ENCODE data around the gene C1QTNF6. TPM values are rescaled to one million over a fixed set of nuclear protein-coding genes. Genes with fewer than 3 reads are reported as not detected.

Gene C1QTNF6
- total RNA-seq, 2 experiments from 2014 or later, result 6.1 to 6.2 TPM

DNA sequence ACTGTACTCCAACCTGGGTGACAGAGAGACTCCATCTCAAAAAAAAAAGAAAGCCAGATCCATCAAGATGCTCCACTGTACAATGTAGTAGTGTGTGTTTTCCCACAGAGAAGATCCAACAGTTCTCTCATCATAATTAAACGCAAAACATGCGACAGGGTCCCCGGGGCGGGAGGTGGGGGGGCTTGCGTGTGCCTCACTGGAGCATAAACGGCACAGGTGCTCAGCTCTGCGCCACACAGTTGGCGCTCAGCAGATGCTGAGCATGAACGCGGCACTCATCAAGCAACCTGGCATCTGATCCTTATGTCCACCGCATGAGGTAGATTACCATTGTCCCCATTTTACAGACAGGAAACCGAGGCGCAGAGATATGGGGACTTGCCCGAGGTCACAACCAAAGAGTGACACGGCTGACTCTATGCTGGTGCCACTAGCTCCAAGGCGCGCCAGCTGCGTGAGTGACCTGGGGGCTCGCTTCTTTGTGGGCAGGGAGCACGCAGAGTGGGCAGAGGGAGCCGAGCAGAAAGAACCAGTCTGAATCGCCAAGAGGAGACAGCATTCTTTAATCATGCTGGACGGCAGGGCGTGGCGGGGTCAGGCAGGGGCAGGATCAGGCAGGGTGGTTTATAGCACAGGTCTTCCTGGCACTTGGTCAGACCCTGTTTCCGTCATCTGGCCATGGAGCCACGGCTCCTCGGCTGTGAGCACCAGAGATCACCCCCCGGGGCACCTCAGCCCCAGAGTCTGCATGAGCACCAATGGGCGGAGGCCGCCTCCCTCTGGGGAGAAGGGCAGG, 8.2 kb downstream of the C1QTNF6 start:
- Mint-ChIP-seq H3K36me3 (ENCODE audit: low read depth) (peaks cover under 1% of the 10 kb centered on the region), H3K27ac (no peak overlapping the region), H3K9me3 (ENCODE audit: insufficient read depth) (no peaks in the 10 kb centered on the region), H3K4me3 (no peak overlapping the region), H3K27me3 (ENCODE audit: low read depth) (peaks cover 6% of the 10 kb centered on the region), H3K4me1 (ENCODE audit: low read depth) (peaks cover 52% of the 10 kb centered on the region)
- ATAC-seq (no peak), DNase-seq (no peak)
- POLR2A ChIA-PET, result no interaction called here
- CTCF ChIA-PET, result interaction anchor here (1.1 to 2.5 kb wide), 3 partner anchors 8 to 14 kb away, joined by 3 to 11 read pairs (median 4); no protein-coding TSS in a partner anchor

DNA sequence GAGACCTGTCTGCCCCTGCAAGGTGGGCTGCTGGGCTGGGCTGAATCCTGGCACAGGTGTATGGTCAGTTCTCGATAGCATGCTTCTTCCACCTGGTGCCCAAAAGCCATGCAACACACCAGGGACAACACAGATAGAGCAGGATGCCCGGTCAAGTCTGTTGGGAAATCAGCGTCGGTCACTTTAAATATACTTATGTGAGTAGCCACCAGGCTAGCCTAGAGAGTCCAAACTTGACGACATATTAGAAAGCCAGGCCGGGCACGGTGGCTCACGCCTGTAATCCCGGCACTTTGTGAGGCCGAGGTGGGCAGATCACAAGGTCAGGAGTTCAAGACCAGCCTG, 8.9 kb downstream of the C1QTNF6 start:
- peaks cover 6% of the 10 kb centered on the region for H3K27me3 Mint-ChIP-seq (ENCODE audit: low read depth)
- no peaks in the 10 kb centered on the region for H3K9me3 Mint-ChIP-seq (ENCODE audit: insufficient read depth)
- no peak overlapping the region for H3K4me3 Mint-ChIP-seq
- ATAC-seq (no peak), DNase-seq (no peak)
- CTCF ChIA-PET, result interaction anchor here (2.5 kb wide), 1 partner anchor 13 kb away, joined by 11 read pairs; no protein-coding TSS in a partner anchor
- peaks cover 7% of the 10 kb centered on the region for H3K36me3 Mint-ChIP-seq (ENCODE audit: low read depth)
- POLR2A ChIA-PET, result interaction anchor here (0.6 kb wide), 1 partner anchor 30 kb away, joined by 3 read pairs; the partner anchor contains the start of gene IL2RB
- peaks cover 45% of the 10 kb centered on the region for H3K4me1 Mint-ChIP-seq (ENCODE audit: low read depth)
- H3K27ac Mint-ChIP-seq, result no peak overlapping the region

DNA sequence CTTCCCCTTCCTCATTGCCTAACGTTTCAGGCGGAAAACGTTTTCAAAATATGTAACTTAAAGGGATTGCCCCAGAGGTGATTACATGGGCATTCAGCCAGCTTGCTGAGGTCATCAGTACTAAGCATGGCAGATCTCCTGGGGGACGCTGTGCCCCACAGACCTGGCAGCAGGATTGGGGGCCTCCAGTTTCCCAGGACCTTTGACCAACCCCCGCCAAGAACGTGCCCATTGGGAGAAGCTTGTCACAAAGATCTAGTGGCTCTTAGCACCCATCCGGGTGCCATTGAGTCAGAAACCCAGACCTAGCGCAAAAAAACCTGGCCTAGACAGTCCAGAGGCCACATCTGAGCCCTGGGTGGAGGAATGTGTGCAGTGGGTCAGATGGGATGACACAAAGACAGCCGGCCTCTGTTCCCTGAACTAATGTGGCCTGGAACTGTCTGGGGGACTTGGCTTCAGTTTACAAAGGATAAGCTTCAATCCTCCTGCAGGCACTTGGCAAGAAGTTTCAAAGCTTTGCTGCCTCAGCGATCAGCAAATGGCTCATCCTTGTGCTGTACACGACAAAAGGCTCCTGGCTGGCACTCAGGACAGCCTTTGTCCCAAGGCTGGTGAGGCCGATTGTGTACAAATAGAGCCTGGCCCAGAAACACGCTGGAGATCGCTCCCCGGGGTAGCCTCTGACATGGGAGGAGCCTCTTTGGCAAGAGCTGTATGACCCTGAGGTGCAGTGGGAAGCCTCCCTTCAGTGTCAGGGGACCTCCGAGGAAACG, 9.5 kb downstream of the C1QTNF6 start:
- ATAC-seq (no peak), DNase-seq (no peak)
- Mint-ChIP-seq H3K27ac (no peak overlapping the region), H3K9me3 (ENCODE audit: insufficient read depth) (no peaks in the 10 kb centered on the region), H3K4me3 (no peak overlapping the region), H3K4me1 (ENCODE audit: low read depth) (peaks cover 39% of the 10 kb centered on the region), H3K27me3 (ENCODE audit: low read depth) (peaks cover 6% of the 10 kb centered on the region), H3K36me3 (ENCODE audit: low read depth) (peaks cover 7% of the 10 kb centered on the region)
- CTCF ChIA-PET, result interaction anchor here (1.7 to 2.5 kb wide), 4 partner anchors 13 to 21 kb away, joined by 6 to 11 read pairs (median 8); no protein-coding TSS in a partner anchor
- POLR2A ChIA-PET, result interaction anchor here (0.6 kb wide), 1 partner anchor 29 kb away, joined by 3 read pairs; the partner anchor contains the start of gene IL2RB

- no peak overlapping the region for H3K27ac Mint-ChIP-seq
Measured at GRCh38 chr22:37177755-37178154, 10.3 kb downstream of the C1QTNF6 start.

DNA sequence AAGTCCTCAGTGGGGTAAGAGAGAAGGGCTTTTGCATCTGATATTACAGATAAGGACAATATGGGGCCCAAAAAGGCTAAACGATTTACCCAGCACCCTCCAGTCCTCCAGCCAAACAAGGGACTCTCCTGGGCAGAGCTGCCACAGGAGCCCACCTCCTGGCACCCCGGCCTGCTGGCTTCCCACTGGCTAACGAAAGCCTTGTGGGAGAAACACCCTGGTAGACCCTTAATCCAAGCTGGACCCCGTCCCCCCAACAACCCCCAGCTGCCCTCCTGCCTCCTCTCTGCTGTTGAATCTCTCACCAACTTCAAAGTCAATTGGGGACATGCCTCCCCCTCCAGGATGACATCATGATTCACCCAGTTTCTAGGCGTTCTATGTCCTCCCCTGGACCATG, 10.8 kb downstream of the C1QTNF6 start:
- peaks cover 6% of the 10 kb centered on the region for H3K27me3 Mint-ChIP-seq (ENCODE audit: low read depth)
- H3K4me1 Mint-ChIP-seq (ENCODE audit: low read depth), result peaks cover 33% of the 10 kb centered on the region
- ChIA-PET POLR2A (interaction anchor here (1.2 kb wide), 1 partner anchor 10 kb away, joined by 5 read pairs; no protein-coding TSS in a partner anchor), CTCF (interaction anchor here (1.2 to 2.5 kb wide), 5 partner anchors 10 to 22 kb away, joined by 3 to 9 read pairs (median 6); no protein-coding TSS in a partner anchor)
- H3K4me3 Mint-ChIP-seq, result no peak overlapping the region
- no peaks in the 10 kb centered on the region for H3K9me3 Mint-ChIP-seq (ENCODE audit: insufficient read depth)
- peaks cover 14% of the 10 kb centered on the region for H3K36me3 Mint-ChIP-seq (ENCODE audit: low read depth)
- DNase-seq (no peak), ATAC-seq (no peak)
- no peak overlapping the region for H3K27ac Mint-ChIP-seq

More at GRCh38 chr22:37177755-37178154, 10.3 kb downstream of the C1QTNF6 start:
- peaks cover 34% of the 10 kb centered on the region for H3K4me1 Mint-ChIP-seq (ENCODE audit: low read depth)
- H3K27me3 Mint-ChIP-seq (ENCODE audit: low read depth), result peaks cover 6% of the 10 kb centered on the region
- no peak overlapping the region for H3K4me3 Mint-ChIP-seq
- ChIA-PET CTCF (interaction anchor here (1.2 to 2.5 kb wide), 5 partner anchors 11 to 22 kb away, joined by 3 to 9 read pairs (median 6); no protein-coding TSS in a partner anchor), POLR2A (interaction anchor here (1.2 kb wide), 1 partner anchor 9 kb away, joined by 5 read pairs; no protein-coding TSS in a partner anchor)
- ATAC-seq (no peak), DNase-seq (no peak)
- peaks cover 12% of the 10 kb centered on the region for H3K36me3 Mint-ChIP-seq (ENCODE audit: low read depth)
- H3K9me3 Mint-ChIP-seq (ENCODE audit: insufficient read depth), result no peaks in the 10 kb centered on the region

GRCh38 chr22:37176464-37177061, 11.5 kb downstream of the C1QTNF6 start:
- H3K4me3 Mint-ChIP-seq, result no peak overlapping the region
- DNase-seq (no peak), ATAC-seq (peak; percentile 49)
- CTCF ChIA-PET, result interaction anchor here (1.2 to 2.5 kb wide), 5 partner anchors 10 to 23 kb away, joined by 3 to 9 read pairs (median 6); no protein-coding TSS in a partner anchor
- H3K27ac Mint-ChIP-seq, result peak overlapping the region; percentile 68
- H3K36me3 Mint-ChIP-seq (ENCODE audit: low read depth), result peaks cover 15% of the 10 kb centered on the region
- peaks cover 6% of the 10 kb centered on the region for H3K27me3 Mint-ChIP-seq (ENCODE audit: low read depth)
- POLR2A ChIA-PET, result interaction anchor here (1.2 kb wide), 1 partner anchor 10 kb away, joined by 5 read pairs; no protein-coding TSS in a partner anchor
- H3K4me1 Mint-ChIP-seq (ENCODE audit: low read depth), result peaks cover 26% of the 10 kb centered on the region
- H3K9me3 Mint-ChIP-seq (ENCODE audit: insufficient read depth), result no peaks in the 10 kb centered on the region

DNA sequence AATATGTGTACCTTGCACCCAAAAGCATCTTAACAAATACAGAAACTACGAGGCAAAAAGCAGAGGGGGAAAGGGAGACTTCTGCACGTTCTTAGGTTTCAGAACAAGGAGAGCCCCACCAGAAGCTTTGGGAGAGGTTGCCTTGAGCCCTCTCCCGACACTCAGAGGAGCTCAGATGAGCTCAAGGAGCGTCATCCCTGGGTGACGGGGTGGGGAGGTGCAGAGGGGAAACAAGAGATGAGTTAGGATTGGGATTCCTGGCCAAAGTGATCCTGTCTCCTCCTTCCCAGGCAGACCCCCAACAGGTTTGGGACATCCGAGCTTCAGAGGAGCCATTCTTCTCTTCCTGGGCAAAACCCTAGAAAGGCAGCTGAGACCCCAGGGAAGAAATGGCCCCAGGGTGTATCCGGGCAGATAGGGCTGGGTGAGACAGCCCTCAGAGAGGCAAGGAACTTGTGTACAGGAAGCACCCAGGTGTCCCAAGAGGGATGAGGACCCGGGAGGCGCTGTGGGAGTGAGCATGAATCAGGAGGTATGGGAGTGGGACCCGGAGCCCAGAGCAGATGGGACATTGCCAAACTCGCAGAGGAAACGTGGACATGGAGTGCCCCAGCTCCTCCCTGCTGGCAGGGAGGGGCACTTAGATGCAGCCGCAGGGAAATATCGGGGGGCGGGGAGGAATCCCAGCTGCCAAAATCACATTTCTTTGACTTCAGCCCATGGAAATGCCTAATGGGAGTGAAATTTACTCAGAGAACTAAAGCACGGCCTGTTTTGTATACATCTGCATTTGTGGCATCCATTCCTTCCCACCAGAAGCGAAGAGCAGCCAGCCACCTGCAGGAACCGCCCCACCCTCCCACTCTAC, 12.4 kb downstream of the C1QTNF6 start:
- no peak overlapping the region for H3K4me3 Mint-ChIP-seq
- peaks cover 6% of the 10 kb centered on the region for H3K27me3 Mint-ChIP-seq (ENCODE audit: low read depth)
- no peak overlapping the region for H3K27ac Mint-ChIP-seq
- DNase-seq (no peak), ATAC-seq (no peak)
- CTCF ChIA-PET, result interaction anchor here (1.0 to 2.5 kb wide), 3 partner anchors 10 to 24 kb away, joined by 3 to 9 read pairs (median 9); no protein-coding TSS in a partner anchor
- H3K9me3 Mint-ChIP-seq (ENCODE audit: insufficient read depth), result no peaks in the 10 kb centered on the region
- H3K4me1 Mint-ChIP-seq (ENCODE audit: low read depth), result peaks cover 28% of the 10 kb centered on the region
- peaks cover 15% of the 10 kb centered on the region for H3K36me3 Mint-ChIP-seq (ENCODE audit: low read depth)
- POLR2A ChIA-PET, result interaction anchor here (1.1 to 1.4 kb wide), 2 partner anchors 9 to 25 kb away, joined by 3 to 7 read pairs; partner anchors contain the start of gene IL2RB

DNA sequence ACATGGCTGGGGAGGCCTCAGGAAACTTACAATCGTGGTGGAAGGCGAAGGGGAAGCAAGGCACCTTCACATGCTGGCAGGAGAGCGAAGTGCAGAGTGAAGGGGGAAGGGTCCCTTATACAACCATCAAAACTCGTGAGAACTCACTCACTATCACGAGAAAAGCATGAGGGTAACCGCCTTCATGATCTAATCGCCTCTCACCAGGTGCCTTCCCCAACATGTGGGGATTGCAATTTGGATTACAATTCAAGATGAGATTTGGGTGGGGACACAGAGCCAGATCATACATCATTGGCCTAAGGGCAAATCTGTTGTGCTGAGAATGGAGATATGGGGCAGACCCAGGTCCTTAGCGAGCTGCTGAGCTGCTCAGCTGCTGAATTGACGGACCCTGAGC, 13.1 kb downstream of the C1QTNF6 start:
- Mint-ChIP-seq H3K4me3 (no peak overlapping the region), H3K27me3 (ENCODE audit: low read depth) (peaks cover 6% of the 10 kb centered on the region), H3K36me3 (ENCODE audit: low read depth) (peaks cover 18% of the 10 kb centered on the region), H3K9me3 (ENCODE audit: insufficient read depth) (no peaks in the 10 kb centered on the region), H3K27ac (no peak overlapping the region), H3K4me1 (ENCODE audit: low read depth) (peaks cover 35% of the 10 kb centered on the region)
- ChIA-PET CTCF (interaction anchor here (1.0 to 2.5 kb wide), 2 partner anchors 9 to 25 kb away, joined by 3 to 9 read pairs; no protein-coding TSS in a partner anchor), POLR2A (interaction anchor here (1.1 to 1.4 kb wide), 2 partner anchors 8 to 25 kb away, joined by 3 to 7 read pairs; partner anchors contain the start of gene IL2RB)
- ATAC-seq, result no peak
- DNase-seq, result no peak

- CTCF ChIA-PET, result interaction anchor here (2.5 kb wide), 1 partner anchor 26 kb away, joined by 9 read pairs; no protein-coding TSS in a partner anchor
- H3K36me3 Mint-ChIP-seq (ENCODE audit: low read depth), result peaks cover 29% of the 10 kb centered on the region
- POLR2A ChIA-PET, result interaction anchor here (0.8 to 1.1 kb wide), 2 partner anchors 52 to 69 kb away, joined by 3 to 4 read pairs; no protein-coding TSS in a partner anchor
- H3K27ac Mint-ChIP-seq, result no peak overlapping the region
- peaks cover 6% of the 10 kb centered on the region for H3K27me3 Mint-ChIP-seq (ENCODE audit: low read depth)
- ATAC-seq (no peak), DNase-seq (no peak)
- H3K9me3 Mint-ChIP-seq (ENCODE audit: insufficient read depth), result no peaks in the 10 kb centered on the region
- peaks cover 48% of the 10 kb centered on the region for H3K4me1 Mint-ChIP-seq (ENCODE audit: low read depth)
- H3K4me3 Mint-ChIP-seq, result no peak overlapping the region
Measured at GRCh38 chr22:37173709-37174108, 14.3 kb downstream of the C1QTNF6 start.
